ENCODE measurements around the gene VCAN. TPM values are rescaled to one million over a fixed set of nuclear protein-coding genes. Genes with fewer than 3 reads are reported as not detected.
A peak's percentile ranks its signal among the peaks of the same experiment; 100 is the strongest.

VCAN gene
- total and polyA plus RNA-seq, 2 of the 4 experiments (the other 2 are of a cell fraction), result 45.3 to 158 TPM

DNA sequence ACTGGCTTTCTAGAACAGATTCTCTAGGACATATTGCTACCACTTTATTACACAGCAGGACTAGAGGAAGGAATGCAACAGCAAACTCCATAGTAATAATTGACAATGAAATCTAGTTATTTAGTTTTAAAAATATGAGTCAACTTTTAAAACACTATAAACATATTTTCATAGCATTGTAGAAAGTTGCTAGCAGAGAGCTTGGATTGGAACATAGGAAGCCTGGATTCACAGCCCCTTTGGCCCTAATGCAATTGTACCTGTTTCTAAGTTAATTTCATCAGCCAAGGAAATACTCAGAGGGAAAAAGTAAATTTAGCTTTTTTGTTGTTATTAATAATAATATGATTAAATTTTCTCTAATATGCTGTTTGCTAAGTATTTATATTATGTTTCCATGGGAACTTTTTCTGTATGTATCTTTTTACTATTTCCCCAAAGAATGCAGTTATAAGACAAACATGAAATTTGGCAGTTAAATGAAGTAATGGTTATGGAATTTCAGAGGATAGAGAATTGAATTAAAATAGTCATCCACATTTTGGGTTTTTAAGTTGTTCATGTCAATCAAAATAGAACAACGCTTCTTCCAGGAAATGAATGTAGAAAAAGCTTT lies 45.6 kb downstream of the VCAN start:
- Histone ChIP-seq H2AK5ac (ENCODE audit: low read depth, low read length) (no peak overlapping the region), H3K9ac (ENCODE audit: low read depth, low read length) (no peak overlapping the region), H3K4me3 (ENCODE audit: insufficient read depth, low read depth, low read length) (no peak overlapping the region), H3K4me1 (ENCODE audit: control insufficient read depth, insufficient read depth, low read length) (peaks cover 5% of the 10 kb centered on the region; the same call in 1 of the 2 replicates), H2AFZ (replicated peaks; ENCODE audit: low read length, poor library complexity) (no peak overlapping the region), H3K9me1 (ENCODE audit: insufficient read depth, low read length) (0 out of 2 replicates have a peak, but pooled peaks cover 4% of the 10 kb centered on the region), H4K20me1 (ENCODE audit: insufficient read depth, low read length) (no peaks in the 10 kb centered on the region), H2BK120ac (ENCODE audit: low read depth, low read length) (no peak overlapping the region), H3K18ac (ENCODE audit: low read depth, low read length) (no peak overlapping the region), H4K8ac (ENCODE audit: low read depth in 2 of 2, low read length in 2 of 2) (no peak overlapping the region), H2BK20ac (ENCODE audit: low read depth, low read length) (no peak overlapping the region), H3K27ac (ENCODE audit: insufficient read depth, low read length) (no peak overlapping the region), H3K4me2 (ENCODE audit: low read depth, low read length) (no peak overlapping the region), H2AK9ac (replicated peaks; ENCODE audit: low read depth, low read length, poor library complexity) (no peak overlapping the region), H2BK15ac (ENCODE audit: low read depth, low read length) (no peak overlapping the region), H3K14ac (replicated peaks; ENCODE audit: low read depth, low read length) (no peak overlapping the region), H3K79me1 (ENCODE audit: low read depth in 1 of 2, low read length in 2 of 2) (peaks cover 7 to 18% of the 10 kb centered on the region in 2 experiments; a peak in 3 of 4 replicates), H3K36me3 (ENCODE audit: control insufficient read depth, insufficient read depth, low read length) (peaks cover 8% of the 10 kb centered on the region; the same call in 1 of the 2 replicates), H3K23ac (ENCODE audit: low read depth, low read length) (no peak overlapping the region), H3K56ac (ENCODE audit: extremely low read depth, insufficient read depth, low read length) (no peak overlapping the region), H4K91ac (ENCODE audit: insufficient read depth, low read depth, low read length) (no peak overlapping the region), H3K27me3 (ENCODE audit: control insufficient read depth, insufficient read depth, low read length) (no peaks in the 10 kb centered on the region), H3K4ac (ENCODE audit: low read depth, low read length) (no peak overlapping the region), H2BK5ac (ENCODE audit: low read depth, low read length, poor library complexity, severe bottlenecking) (peak overlapping the region; percentile 60), H3K9me3 (ENCODE audit: control insufficient read depth, insufficient read depth, low read length) (no peaks in the 10 kb centered on the region), H4K5ac (ENCODE audit: low read depth, low read length) (no peak overlapping the region)
- intact Hi-C loops (cut with micrococcal nuclease), result loop anchor here (2.0 kb wide), 1 partner anchor 42 kb away; no protein-coding TSS in a partner anchor
- TF ChIP-seq POLR2A (IDR thresholded peaks at IDR 0.05; ENCODE audit: low read depth, low read length) (no peak), RAD21 (IDR thresholded peaks at IDR 0.05; ENCODE audit: low read length) (0 out of 2 replicates have a peak, but pooled peaks have one; percentile 1), MXI1 (IDR thresholded peaks at IDR 0.05; ENCODE audit: borderline replicate concordance, low read depth, low read length) (no peak)
- TF ChIP-seq, protein P1, sequence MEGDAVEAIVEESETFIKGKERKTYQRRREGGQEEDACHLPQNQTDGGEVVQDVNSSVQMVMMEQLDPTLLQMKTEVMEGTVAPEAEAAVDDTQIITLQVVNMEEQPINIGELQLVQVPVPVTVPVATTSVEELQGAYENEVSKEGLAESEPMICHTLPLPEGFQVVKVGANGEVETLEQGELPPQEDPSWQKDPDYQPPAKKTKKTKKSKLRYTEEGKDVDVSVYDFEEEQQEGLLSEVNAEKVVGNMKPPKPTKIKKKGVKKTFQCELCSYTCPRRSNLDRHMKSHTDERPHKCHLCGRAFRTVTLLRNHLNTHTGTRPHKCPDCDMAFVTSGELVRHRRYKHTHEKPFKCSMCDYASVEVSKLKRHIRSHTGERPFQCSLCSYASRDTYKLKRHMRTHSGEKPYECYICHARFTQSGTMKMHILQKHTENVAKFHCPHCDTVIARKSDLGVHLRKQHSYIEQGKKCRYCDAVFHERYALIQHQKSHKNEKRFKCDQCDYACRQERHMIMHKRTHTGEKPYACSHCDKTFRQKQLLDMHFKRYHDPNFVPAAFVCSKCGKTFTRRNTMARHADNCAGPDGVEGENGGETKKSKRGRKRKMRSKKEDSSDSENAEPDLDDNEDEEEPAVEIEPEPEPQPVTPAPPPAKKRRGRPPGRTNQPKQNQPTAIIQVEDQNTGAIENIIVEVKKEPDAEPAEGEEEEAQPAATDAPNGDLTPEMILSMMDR (conservative IDR thresholded peaks at IDR 0.05; ENCODE audit: low read depth, low read length), result peak; percentile 55
- TF ChIP-seq, protein P2, sequence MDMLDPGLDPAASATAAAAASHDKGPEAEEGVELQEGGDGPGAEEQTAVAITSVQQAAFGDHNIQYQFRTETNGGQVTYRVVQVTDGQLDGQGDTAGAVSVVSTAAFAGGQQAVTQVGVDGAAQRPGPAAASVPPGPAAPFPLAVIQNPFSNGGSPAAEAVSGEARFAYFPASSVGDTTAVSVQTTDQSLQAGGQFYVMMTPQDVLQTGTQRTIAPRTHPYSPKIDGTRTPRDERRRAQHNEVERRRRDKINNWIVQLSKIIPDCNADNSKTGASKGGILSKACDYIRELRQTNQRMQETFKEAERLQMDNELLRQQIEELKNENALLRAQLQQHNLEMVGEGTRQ (IDR thresholded peaks at IDR 0.05; ENCODE audit: low read depth, low read length), result no peak
- CTCF ChIA-PET, result interaction anchor here (0.6 to 1.4 kb wide), 4 partner anchors 9 to 1232 kb away, joined by 3 to 6 read pairs (median 3); no protein-coding TSS in a partner anchor
- DNase-seq (peak; percentile 55), ATAC-seq (ENCODE audit: low read depth) (peak; percentile 68)
- WGBS, 2 experiments (ENCODE audit: extremely low coverage in 2 of 2, insufficient read length in 1 of 2), result no CpG with 5 or more reads among the region's 1 CpG
- in situ Hi-C loops (cut with MboI; ENCODE audit: low sequenced_read_pairs), result no loop called here
- BruUV-seq (replicated peaks), result no TSS peak
- POLR2A ChIA-PET (ENCODE audit: unreplicated experiment), result no interaction called here
- dilution Hi-C loops (cut with HindIII; ENCODE audit: low sequenced_read_pairs, unreplicated experiment), result no loop called here

All from IMR-90 (cell line).